Measurements from ENCODE around the gene MKKS.

- no peak for TF ChIP-seq EZH2 (IDR thresholded peaks at IDR 0.05; ENCODE audit: borderline replicate concordance)
- TF ChIP-seq, protein P1, sequence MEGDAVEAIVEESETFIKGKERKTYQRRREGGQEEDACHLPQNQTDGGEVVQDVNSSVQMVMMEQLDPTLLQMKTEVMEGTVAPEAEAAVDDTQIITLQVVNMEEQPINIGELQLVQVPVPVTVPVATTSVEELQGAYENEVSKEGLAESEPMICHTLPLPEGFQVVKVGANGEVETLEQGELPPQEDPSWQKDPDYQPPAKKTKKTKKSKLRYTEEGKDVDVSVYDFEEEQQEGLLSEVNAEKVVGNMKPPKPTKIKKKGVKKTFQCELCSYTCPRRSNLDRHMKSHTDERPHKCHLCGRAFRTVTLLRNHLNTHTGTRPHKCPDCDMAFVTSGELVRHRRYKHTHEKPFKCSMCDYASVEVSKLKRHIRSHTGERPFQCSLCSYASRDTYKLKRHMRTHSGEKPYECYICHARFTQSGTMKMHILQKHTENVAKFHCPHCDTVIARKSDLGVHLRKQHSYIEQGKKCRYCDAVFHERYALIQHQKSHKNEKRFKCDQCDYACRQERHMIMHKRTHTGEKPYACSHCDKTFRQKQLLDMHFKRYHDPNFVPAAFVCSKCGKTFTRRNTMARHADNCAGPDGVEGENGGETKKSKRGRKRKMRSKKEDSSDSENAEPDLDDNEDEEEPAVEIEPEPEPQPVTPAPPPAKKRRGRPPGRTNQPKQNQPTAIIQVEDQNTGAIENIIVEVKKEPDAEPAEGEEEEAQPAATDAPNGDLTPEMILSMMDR (IDR thresholded peaks at IDR 0.05; ENCODE audit: poor library complexity): no peak
These were observed 60.0 kb downstream of the MKKS start for GRCh38 chr20:10374036-10374435.

All from hepatocyte (in vitro differentiated cells).